Liver (tissue), 9 donors: ENCODE data around the gene FGF10. TPM values are rescaled to one million over a fixed set of nuclear protein-coding genes. Genes with fewer than 3 reads are reported as not detected.

Source experiments
- DNase-seq: peaks from one replicate; pipeline ENCODE4 v3.0.0-alpha.2; 2017; ENCODE audit warnings: low spot score
- H3K27ac ChIP-seq, 2 donors: one replicate each; pipeline ENCODE4 v1.7.0; 2013; ENCODE audit warnings: inconsistent platforms in 2 of 2, low read length in 2 of 2, control low read depth in 1 of 2, low read depth in 1 of 2, mild to moderate bottlenecking in 1 of 2
- H3K27me3 ChIP-seq, 4 donors: one replicate each; pipeline versions ENCODE4 v1.6.1 to v1.7.0; 2013; ENCODE audit warnings: low read length in 3 of 4, inconsistent platforms in 1 of 4, mild to moderate bottlenecking in 1 of 4, moderate library complexity in 1 of 4; ENCODE audit not compliant: control insufficient read depth in 4 of 4, insufficient read depth in 4 of 4
- H3K36me3 ChIP-seq, 4 donors: one replicate each; pipeline versions ENCODE4 v1.6.1 to v1.7.0; 2013; ENCODE audit warnings: low read length in 3 of 4, mild to moderate bottlenecking in 3 of 4, low read depth in 1 of 4, moderate library complexity in 1 of 4; ENCODE audit not compliant: control insufficient read depth in 4 of 4, insufficient read depth in 3 of 4
- H3K4me1 ChIP-seq, 4 donors: one replicate each; pipeline versions ENCODE4 v1.6.1 to v1.7.0; 2013; ENCODE audit warnings: low read length in 3 of 4, mild to moderate bottlenecking in 3 of 4, moderate library complexity in 1 of 4; ENCODE audit not compliant: control insufficient read depth in 4 of 4, insufficient read depth in 4 of 4
- H3K4me3 ChIP-seq, 3 donors: one replicate each; pipeline versions ENCODE4 v1.6.1 to v1.7.0; 2013; ENCODE audit warnings: low read length in 3 of 3, control low read depth in 1 of 3, low read depth in 1 of 3, mild to moderate bottlenecking in 1 of 3
- H3K9ac ChIP-seq, 2 donors: one replicate each; pipeline ENCODE4 v1.7.0; 2013; ENCODE audit warnings: low read length in 2 of 2, mild to moderate bottlenecking in 2 of 2, moderate library complexity in 2 of 2, control low read depth in 1 of 2, low read depth in 1 of 2
- H3K9me3 ChIP-seq, 4 donors: one replicate each; pipeline versions ENCODE4 v1.6.1 to v1.7.0; 2013; ENCODE audit warnings: low read length in 3 of 4; ENCODE audit not compliant: control insufficient read depth in 4 of 4
- EGR1 ChIP-seq, 2 donors: IDR thresholded peaks; 2 replicates each; pipeline ENCODE4 v1.6.1; 2016 to 2018; ENCODE audit warnings: antibody characterized with exemption in 2 of 2, low read depth in 2 of 2
- RAD21 ChIP-seq, 2 donors: IDR thresholded peaks; 2 replicates each; pipeline ENCODE4 v1.6.1; 2016; ENCODE audit warnings: antibody characterized with exemption in 2 of 2, mild to moderate bottlenecking in 2 of 2
- WGBS: extraction: QIAGEN DNeasy Blood & Tissue Kit; methylation state at CpG from one replicate; pipeline ENCODE4 v1.1.7; 2013; 5-methylcytosine and 5-hydroxymethylcytosine counted together
- polyA plus RNA-seq, 2 donors: library from polyadenylated mRNA; stranded (reverse) in 1 of 2; unstranded in 1 of 2; fragments of 200-250 nt in 1 of 2; fragments of >200 nt in 1 of 2; fragmentation: Nextera tagmentation in 1 of 2; extraction: Ambion mirVana in 1 of 2; gene quantifications; one replicate each; pipeline versions ENCODE4 v1.2.1 to v1.2.3, GENCODE V29; 2013 to 2015
- total RNA-seq, 2 donors: library from RNA; depleted of rRNA; stranded (reverse); fragments of >200 nt; gene quantifications; one replicate each; pipeline ENCODE4 v1.2.3, GENCODE V29; 2014
- TF ChIP-seq, protein P1 (sequence below): fragments of 150-350 bp; IDR thresholded peaks from 2 replicates; pipeline ENCODE4 v1.5.1; 2017; ENCODE audit warnings: improper control_type of control experiment, low read depth, low read length; ENCODE audit not compliant: missing input control
- TF ChIP-seq, protein P2 (sequence below): IDR thresholded peaks from 2 replicates; pipeline ENCODE4 v1.6.1; 2016; ENCODE audit warnings: antibody characterized with exemption
- TF ChIP-seq, protein P3 (sequence below): IDR thresholded peaks from 2 replicates; pipeline ENCODE4 v1.6.1; 2016; ENCODE audit warnings: antibody characterized with exemption, mild to moderate bottlenecking
- TF ChIP-seq, protein P4 (sequence below): IDR thresholded peaks from 2 replicates; pipeline ENCODE4 v1.6.1; 2016; ENCODE audit warnings: antibody characterized with exemption
- donor health status: healthy.
- donor health status: healthy.
- donor health status: healthy.
- donor health status: healthy.
- donor health status: healthy.

The FGF10 gene
- total and polyA plus RNA-seq, 4 donors, result 0.12 to 0.61 (median 0.25) TPM; not detected in 1

DNA sequence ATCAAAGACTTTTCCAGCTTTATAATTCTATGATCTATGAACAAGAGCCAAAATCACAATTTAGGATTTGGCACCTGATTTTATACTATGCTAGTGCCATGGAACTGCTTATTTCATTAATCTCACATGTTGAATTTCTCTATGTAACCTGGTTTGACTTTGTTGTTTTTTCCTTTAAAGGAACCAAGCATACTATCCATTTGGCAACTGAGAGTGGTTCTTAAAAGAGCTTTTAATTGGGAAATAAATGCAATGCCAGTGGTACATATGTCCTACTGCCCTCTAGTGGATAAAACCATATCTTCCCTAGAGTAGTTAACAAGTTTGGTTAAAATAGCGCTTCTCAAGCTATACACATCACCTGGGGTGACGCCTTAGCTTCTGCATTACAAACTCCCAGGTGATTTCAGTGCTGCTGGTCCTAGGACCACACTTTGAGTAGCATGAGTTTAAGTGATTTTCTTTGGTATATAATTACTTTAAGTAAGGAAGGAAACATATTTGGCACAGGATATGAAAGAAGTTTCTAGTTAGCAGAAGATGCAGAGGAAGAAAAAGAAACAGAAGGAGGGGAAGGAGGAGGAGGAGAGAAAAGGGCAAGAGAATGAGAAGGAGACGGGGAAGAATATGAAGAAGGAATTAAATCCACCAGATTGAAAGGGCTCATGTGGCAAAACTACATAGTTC is 56.8 kb downstream of the FGF10 start:
- peaks cover 0 to 2% (median 0%) of the 10 kb centered on the region in 4 donors for H3K27me3 ChIP-seq
- no peak overlapping the region for H3K4me3 ChIP-seq
- H3K36me3 ChIP-seq, result no peaks in the 10 kb centered on the region
- no peak for TF ChIP-seq EGR1 (IDR thresholded peaks at IDR 0.05; ENCODE audit: low read depth in 2 of 2)
- TF ChIP-seq, protein P1, sequence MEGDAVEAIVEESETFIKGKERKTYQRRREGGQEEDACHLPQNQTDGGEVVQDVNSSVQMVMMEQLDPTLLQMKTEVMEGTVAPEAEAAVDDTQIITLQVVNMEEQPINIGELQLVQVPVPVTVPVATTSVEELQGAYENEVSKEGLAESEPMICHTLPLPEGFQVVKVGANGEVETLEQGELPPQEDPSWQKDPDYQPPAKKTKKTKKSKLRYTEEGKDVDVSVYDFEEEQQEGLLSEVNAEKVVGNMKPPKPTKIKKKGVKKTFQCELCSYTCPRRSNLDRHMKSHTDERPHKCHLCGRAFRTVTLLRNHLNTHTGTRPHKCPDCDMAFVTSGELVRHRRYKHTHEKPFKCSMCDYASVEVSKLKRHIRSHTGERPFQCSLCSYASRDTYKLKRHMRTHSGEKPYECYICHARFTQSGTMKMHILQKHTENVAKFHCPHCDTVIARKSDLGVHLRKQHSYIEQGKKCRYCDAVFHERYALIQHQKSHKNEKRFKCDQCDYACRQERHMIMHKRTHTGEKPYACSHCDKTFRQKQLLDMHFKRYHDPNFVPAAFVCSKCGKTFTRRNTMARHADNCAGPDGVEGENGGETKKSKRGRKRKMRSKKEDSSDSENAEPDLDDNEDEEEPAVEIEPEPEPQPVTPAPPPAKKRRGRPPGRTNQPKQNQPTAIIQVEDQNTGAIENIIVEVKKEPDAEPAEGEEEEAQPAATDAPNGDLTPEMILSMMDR, result peak; percentile 66
- peak; percentile 94 to 96 for TF ChIP-seq RAD21 (IDR thresholded peaks at IDR 0.05)
- TF ChIP-seq, protein P2, sequence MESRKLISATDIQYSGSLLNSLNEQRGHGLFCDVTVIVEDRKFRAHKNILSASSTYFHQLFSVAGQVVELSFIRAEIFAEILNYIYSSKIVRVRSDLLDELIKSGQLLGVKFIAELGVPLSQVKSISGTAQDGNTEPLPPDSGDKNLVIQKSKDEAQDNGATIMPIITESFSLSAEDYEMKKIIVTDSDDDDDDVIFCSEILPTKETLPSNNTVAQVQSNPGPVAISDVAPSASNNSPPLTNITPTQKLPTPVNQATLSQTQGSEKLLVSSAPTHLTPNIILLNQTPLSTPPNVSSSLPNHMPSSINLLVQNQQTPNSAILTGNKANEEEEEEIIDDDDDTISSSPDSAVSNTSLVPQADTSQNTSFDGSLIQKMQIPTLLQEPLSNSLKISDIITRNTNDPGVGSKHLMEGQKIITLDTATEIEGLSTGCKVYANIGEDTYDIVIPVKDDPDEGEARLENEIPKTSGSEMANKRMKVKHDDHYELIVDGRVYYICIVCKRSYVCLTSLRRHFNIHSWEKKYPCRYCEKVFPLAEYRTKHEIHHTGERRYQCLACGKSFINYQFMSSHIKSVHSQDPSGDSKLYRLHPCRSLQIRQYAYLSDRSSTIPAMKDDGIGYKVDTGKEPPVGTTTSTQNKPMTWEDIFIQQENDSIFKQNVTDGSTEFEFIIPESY, result no peak
- TF ChIP-seq, protein P3, sequence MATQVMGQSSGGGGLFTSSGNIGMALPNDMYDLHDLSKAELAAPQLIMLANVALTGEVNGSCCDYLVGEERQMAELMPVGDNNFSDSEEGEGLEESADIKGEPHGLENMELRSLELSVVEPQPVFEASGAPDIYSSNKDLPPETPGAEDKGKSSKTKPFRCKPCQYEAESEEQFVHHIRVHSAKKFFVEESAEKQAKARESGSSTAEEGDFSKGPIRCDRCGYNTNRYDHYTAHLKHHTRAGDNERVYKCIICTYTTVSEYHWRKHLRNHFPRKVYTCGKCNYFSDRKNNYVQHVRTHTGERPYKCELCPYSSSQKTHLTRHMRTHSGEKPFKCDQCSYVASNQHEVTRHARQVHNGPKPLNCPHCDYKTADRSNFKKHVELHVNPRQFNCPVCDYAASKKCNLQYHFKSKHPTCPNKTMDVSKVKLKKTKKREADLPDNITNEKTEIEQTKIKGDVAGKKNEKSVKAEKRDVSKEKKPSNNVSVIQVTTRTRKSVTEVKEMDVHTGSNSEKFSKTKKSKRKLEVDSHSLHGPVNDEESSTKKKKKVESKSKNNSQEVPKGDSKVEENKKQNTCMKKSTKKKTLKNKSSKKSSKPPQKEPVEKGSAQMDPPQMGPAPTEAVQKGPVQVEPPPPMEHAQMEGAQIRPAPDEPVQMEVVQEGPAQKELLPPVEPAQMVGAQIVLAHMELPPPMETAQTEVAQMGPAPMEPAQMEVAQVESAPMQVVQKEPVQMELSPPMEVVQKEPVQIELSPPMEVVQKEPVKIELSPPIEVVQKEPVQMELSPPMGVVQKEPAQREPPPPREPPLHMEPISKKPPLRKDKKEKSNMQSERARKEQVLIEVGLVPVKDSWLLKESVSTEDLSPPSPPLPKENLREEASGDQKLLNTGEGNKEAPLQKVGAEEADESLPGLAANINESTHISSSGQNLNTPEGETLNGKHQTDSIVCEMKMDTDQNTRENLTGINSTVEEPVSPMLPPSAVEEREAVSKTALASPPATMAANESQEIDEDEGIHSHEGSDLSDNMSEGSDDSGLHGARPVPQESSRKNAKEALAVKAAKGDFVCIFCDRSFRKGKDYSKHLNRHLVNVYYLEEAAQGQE, result no peak
- H3K27ac ChIP-seq, result no peak overlapping the region
- no peaks in the 10 kb centered on the region for H3K4me1 ChIP-seq
- H3K9ac ChIP-seq, result no peak overlapping the region
- WGBS, result 20% methylated on average over 3 of the region's 3 CpGs
- H3K9me3 ChIP-seq, result no peaks in the 10 kb centered on the region
- no peak for DNase-seq

DNA sequence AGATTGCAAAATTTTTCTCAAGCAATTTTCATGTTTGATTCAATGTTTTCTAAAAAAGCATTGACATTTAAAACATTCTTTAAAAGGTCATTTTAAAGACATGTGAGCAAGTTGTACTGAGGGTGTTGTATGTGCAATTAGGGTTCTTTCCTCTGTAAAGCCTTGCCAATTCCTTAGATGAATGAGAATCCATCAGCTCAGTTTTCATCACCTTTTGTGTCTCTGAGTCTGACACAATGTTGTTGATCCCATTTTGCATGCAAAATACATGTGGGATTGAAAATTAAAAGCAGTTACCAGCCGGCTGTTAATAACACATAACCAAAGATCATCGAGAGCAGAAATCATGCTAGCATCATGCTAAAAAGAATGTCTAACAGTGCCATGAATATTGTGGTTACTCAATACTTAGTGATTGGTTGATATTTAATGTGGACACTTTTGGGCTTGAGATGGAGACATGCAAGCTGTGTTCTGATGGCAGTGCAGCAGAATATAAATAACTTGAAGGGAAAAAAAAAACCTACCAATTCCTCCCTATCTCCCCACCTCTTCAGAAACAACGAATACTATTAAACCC is 57.7 kb downstream of the FGF10 start:
- H3K4me1 ChIP-seq, result no peaks in the 10 kb centered on the region
- no peaks in the 10 kb centered on the region for H3K9me3 ChIP-seq
- TF ChIP-seq, protein P1, result no peak
- TF ChIP-seq, protein P4, sequence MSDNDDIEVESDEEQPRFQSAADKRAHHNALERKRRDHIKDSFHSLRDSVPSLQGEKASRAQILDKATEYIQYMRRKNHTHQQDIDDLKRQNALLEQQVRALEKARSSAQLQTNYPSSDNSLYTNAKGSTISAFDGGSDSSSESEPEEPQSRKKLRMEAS, result no peak
- H3K27me3 ChIP-seq, result peaks cover 0 to 2% (median 0%) of the 10 kb centered on the region in 4 donors
- H3K4me3 ChIP-seq, result no peak overlapping the region
- DNase-seq, result no peak
- H3K9ac ChIP-seq, result no peak overlapping the region
- 59% methylated on average over 3 of the region's 3 CpGs for WGBS
- H3K36me3 ChIP-seq, result no peaks in the 10 kb centered on the region
- H3K27ac ChIP-seq, result no peak overlapping the region
